Measurements from ENCODE around the gene GRIP2.

DNA sequence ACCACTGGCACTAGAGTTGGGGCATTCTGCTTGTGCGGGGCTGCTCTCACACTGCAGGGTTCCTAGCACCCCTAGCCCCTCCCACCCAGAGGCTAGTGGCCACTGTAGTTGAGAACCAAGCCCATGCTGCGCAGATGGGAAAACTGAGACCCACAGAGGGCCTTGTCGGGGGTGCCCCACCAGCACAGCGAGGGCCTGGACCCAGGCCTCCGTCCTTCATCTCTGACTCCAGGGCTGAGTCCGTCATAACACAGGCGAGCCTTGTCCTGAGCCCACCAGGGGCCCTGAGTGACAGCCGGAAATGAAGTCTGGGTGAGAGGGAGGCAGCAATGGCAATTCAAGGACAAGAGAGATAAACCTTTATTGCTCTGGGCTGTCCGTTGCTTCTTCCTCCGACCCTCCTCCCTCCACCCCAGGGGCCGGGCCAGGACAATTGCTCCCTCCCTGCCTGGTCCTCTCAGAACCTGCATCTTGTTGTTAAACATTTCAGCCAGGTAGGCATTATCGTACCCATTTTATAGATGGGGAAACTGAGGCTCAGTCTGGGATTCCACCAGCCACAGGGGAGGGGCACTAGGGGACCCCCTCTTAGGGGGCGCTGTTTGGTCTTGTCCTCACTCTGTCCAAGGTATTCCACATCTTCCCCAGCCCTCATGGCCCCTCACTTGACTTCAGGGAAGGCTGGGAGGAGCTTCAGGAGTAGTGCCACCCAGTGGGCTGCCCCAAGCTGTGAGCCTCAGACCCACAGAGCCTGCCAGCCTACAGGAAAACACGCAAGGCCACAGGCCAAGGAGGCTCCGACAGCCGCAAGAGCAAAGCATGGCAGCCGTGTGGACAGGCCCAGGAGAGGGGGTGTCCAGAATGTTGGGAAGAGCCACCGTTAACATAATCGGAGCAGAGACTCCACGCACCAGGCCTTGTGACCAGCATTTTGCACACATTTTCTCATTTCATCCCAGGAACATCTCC lies 4.4 kb upstream of the GRIP2 start:
- TF ChIP-seq, protein P1, sequence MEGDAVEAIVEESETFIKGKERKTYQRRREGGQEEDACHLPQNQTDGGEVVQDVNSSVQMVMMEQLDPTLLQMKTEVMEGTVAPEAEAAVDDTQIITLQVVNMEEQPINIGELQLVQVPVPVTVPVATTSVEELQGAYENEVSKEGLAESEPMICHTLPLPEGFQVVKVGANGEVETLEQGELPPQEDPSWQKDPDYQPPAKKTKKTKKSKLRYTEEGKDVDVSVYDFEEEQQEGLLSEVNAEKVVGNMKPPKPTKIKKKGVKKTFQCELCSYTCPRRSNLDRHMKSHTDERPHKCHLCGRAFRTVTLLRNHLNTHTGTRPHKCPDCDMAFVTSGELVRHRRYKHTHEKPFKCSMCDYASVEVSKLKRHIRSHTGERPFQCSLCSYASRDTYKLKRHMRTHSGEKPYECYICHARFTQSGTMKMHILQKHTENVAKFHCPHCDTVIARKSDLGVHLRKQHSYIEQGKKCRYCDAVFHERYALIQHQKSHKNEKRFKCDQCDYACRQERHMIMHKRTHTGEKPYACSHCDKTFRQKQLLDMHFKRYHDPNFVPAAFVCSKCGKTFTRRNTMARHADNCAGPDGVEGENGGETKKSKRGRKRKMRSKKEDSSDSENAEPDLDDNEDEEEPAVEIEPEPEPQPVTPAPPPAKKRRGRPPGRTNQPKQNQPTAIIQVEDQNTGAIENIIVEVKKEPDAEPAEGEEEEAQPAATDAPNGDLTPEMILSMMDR (conservative IDR thresholded peaks at IDR 0.05; ENCODE audit: low read depth, low read length): no peak
- TF ChIP-seq EZH2 (IDR thresholded peaks at IDR 0.05; ENCODE audit: borderline replicate concordance, low read depth, low read length, poor library complexity, severe bottlenecking): no peak
